GM12864 (cell line): ENCODE results near the gene RETREG1.

ENCODE experiments used
- DNase-seq: peaks from one replicate; pipeline ENCODE4 v3.0.0-alpha.2; 2011; ENCODE audit warnings: low read depth
- H3K4me3 ChIP-seq: 2 replicates; pipeline ENCODE4 v1.5.1; 2011; ENCODE audit warnings: mild to moderate bottlenecking, low read depth, low read length, control low read depth
- TF ChIP-seq, protein P1 (sequence below): IDR thresholded peaks from 2 replicates; pipeline ENCODE4 v1.5.1; 2011; ENCODE audit warnings: low read depth, mild to moderate bottlenecking, moderate library complexity, low read length, control low read depth, inconsistent platforms; ENCODE audit errors: missing control alignments

The RETREG1 gene

DNA sequence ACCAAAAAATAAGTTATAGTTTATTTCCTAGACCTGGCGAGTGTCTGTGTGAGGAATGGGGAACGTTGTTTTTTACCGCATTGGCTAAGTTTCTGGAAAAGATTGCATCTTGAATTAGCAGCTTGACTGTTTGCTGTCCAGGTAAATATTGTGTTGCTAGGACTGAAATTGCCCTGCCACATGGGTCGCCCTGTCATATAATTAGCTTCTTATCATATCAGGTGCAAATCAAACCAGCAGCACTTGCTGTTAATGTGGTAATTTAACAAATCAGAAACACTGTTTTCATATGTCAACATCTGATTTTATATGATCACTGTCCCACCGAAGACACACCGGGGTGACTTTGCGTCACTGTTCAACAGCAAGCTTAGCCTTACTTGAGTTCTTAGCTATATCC is 87.5 kb downstream of the RETREG1 start:
- TF ChIP-seq, protein P1, sequence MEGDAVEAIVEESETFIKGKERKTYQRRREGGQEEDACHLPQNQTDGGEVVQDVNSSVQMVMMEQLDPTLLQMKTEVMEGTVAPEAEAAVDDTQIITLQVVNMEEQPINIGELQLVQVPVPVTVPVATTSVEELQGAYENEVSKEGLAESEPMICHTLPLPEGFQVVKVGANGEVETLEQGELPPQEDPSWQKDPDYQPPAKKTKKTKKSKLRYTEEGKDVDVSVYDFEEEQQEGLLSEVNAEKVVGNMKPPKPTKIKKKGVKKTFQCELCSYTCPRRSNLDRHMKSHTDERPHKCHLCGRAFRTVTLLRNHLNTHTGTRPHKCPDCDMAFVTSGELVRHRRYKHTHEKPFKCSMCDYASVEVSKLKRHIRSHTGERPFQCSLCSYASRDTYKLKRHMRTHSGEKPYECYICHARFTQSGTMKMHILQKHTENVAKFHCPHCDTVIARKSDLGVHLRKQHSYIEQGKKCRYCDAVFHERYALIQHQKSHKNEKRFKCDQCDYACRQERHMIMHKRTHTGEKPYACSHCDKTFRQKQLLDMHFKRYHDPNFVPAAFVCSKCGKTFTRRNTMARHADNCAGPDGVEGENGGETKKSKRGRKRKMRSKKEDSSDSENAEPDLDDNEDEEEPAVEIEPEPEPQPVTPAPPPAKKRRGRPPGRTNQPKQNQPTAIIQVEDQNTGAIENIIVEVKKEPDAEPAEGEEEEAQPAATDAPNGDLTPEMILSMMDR, result no peak
- no peak overlapping the region for H3K4me3 ChIP-seq
- DNase-seq, result no peak

DNA sequence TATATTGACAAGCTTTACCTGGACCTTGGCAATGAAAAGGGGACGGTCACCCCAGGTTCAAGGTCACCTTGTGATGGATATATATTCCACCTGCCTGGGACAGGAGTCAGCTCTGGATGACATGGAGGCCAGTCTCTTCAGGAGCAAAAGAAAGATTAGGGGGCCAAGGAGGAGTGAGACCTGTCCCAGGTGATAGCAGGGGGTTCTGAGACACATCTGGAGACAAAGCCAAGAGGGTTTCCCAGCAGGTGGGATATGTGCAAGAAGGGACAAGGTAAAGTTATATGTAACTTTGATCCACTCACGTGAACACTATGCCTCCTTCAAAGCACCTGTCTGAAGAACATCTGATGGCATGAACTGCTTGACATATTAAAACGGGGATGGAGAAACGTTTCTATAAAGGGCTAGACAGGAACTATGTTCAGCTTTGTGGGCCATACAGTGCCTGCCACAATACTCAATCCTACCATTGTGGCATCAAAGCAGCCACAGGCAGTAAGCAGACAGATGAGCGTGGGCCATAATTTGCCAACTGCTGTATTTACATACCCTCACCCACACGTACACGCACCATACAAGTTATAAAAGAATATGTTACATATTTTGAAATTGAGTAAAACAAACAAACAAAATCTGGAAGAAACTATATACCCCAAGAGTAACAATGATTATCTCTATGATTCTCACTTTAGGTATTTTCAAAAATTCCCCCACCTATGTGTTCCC is 88.3 kb downstream of the RETREG1 start:
- TF ChIP-seq, protein P1, result no peak
- no peak overlapping the region for H3K4me3 ChIP-seq
- DNase-seq, result no peak

DNA sequence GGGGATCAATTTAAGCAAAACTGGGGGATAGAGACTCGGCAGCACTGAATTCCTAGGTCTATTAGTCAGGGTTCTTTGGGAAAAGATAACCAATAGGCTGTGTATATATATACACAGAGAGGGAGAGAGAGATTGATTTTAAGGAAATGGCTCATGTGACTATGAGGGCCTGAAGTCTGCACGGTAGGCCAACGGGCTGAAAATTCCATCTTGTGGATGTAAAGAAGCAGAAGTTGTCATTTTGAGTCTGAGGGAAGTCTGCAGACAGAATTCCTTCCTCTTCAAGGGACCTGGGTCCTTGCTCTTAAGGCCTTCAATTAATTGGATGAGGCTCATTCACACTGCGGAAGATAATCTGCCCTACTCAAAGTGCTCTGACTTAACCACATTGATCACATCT is 91.1 kb downstream of the RETREG1 start:
- TF ChIP-seq, protein P1, result no peak
- no peak for DNase-seq

DNA sequence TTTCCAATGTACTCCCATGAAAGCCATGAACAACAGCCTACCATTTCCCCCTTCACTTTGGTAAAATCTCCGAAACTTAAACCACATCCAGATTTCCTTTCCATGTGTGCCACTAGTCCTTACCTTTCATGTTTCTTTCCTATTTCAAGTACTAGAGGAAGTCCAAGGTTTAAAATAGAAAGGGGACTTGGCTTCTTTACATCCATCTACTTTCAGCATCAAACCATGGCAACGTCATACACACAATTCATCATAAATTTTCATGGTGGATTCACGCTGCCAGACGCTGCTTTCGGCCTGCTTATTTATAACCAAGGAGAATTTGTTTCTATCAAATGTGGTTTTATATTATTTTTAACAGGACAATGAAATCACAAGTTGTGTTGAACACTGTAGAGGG is 92.5 kb downstream of the RETREG1 start:
- DNase-seq, result no peak
- no peak overlapping the region for H3K4me3 ChIP-seq
- TF ChIP-seq, protein P1, result no peak

More for the DNA sequence above, 91.1 kb downstream of the RETREG1 start:
- no peak overlapping the region for H3K4me3 ChIP-seq

DNA sequence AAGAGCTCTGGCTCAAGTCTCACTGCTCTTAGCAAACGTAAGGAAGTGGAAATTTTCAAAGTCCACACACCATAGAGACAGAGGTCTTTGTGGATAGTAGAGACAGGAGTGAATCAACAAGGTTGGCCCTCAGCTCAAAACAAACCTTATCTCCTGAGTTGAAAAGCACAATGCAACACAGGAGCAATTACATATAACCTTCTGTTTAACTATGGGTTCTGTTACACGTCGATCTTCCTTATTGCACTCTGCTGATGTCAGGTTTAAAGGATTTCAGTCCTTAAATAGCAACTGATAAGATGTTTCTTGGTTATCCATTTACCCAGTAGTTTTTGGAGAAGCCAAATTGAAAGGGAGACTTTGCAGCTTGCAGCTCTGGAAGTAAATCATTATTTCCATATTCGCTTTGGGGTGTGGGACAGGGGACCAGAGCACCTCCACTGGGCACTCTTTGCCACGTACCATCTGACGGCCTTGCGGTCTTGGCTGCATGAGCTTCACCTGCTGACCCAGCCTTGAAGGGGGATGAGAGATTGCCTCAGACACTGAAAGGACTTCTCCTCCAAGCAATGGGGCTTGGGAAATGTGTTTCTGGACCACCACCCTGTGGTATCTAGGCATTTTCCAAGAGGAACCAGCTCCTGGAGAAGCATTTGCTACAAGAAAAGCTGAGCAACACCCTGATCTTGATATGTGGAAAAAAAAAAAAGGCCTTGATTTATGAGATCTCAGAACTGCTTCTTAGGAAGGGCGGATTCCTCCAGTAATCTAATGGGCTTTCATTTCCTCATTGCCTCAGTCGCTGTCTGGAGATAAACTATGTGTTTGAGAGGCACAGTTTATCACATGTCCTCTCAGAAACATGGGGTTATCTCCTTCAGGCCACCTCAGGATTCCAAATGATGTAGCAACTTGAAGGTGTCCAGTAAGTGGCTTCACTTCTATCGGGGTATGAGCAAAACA is 95.0 kb downstream of the RETREG1 start:
- DNase-seq, result no peak
- TF ChIP-seq, protein P1, result no peak

DNA sequence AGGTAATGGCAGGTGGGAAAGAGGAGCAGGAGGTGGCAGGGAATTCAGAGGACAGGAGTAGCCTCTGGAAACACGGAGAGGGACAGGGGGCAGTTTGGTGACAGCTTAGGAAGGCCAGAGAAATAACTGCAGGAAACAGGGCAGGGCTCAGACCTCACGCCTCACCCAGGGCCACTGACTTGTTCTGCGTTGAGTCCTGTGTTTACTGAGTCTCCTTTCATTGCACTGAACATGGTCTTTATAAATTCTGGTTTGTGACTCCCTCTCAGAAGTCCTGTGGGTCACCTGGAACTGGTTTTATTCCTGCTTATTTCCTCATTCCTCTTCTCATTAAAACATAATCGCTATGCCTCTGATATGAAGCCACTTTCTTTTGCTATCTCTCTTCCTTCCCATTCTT is 96.0 kb downstream of the RETREG1 start:
- TF ChIP-seq, protein P1, result no peak
- DNase-seq, result no peak
- no peak overlapping the region for H3K4me3 ChIP-seq

More for the DNA sequence above, 95.0 kb downstream of the RETREG1 start:
- no peak overlapping the region for H3K4me3 ChIP-seq
